B cell (primary cell): ENCODE data around the gene FAM72C. TPM values are rescaled to one million over a fixed set of nuclear protein-coding genes. Genes with fewer than 3 reads are reported as not detected.
"Not testable (repeated sequence)": the region's sequence is repeated elsewhere in the genome, so short reads cannot be mapped to it uniquely, and the experiment has no call there.

ENCODE experiments used
- ATAC-seq: fragments of 200-7000 bp; cut with Tn5 transposase; one replicate; pipeline ENCODE4 v1.10.0; 2021; ENCODE audit warnings: low read depth, mild to moderate bottlenecking, moderate number of reproducible peaks, moderate library complexity
- CTCF ChIA-PET: fragments of 350-600 bp; sonication (Branson Sonifier 250); formaldehyde crosslinking; loops from one replicate; lab custom pipeline; 2021; ENCODE audit warnings: antibody characterized with exemption, inconsistent platforms; lab: Charles Lee
- POLR2A ChIA-PET: fragments of 350-600 bp; sonication (Branson Sonifier 250); formaldehyde crosslinking; loops from one replicate; lab custom pipeline; 2021; ENCODE audit warnings: antibody characterized with exemption; lab: Charles Lee
- DNase-seq: peaks from one replicate; pipeline ENCODE4 v3.0.0; 2013
- H2AFZ ChIP-seq: 2 replicates; pipeline ENCODE4 v1.6.1; 2012; ENCODE audit warnings: mild to moderate bottlenecking, low read depth, low read length; ENCODE audit not compliant: insufficient read depth, poor library complexity, severe bottlenecking
- H3K27ac ChIP-seq, 2 donors: 1 replicate in 1 of 2; 2 replicates in 1 of 2; pipeline ENCODE4 v1.5.1; 2012 to 2013; ENCODE audit warnings: low read length in 2 of 2, mild to moderate bottlenecking in 2 of 2, moderate library complexity in 1 of 2
- H3K27me3 ChIP-seq, 4 experiments: fragments of 200-600 bp in 1 of 4; sonication (generic) in 1 of 4; replicated peaks in 1 of 4; 1 replicate in 2 of 4; 2 replicates in 2 of 4; pipeline versions ENCODE4 v1.6.1 to v1.7.0; 2013 to 2016; ENCODE audit warnings: low read length in 3 of 4, mild to moderate bottlenecking in 2 of 4, mixed read lengths in 1 of 4, moderate library complexity in 1 of 4; ENCODE audit not compliant: insufficient read depth in 4 of 4, control insufficient read depth in 3 of 4; ENCODE audit errors: control extremely low read depth in 1 of 4
- H3K36me3 ChIP-seq, 2 experiments: replicated peaks in 1 of 2; 1 replicate in 1 of 2; 2 replicates in 1 of 2; pipeline versions ENCODE4 v1.6.1 to v1.7.1; 2013; ENCODE audit warnings: low read length in 1 of 2; ENCODE audit not compliant: insufficient read depth in 2 of 2, control insufficient read depth in 1 of 2; ENCODE audit errors: control extremely low read depth in 1 of 2, extremely low read depth in 1 of 2
- H3K4me1 ChIP-seq, 2 donors: fragments of 200-600 bp in 1 of 2; sonication (generic) in 1 of 2; 1 replicate in 1 of 2; 2 replicates in 1 of 2; pipeline versions ENCODE4 v1.5.1 to v1.6.1; 2013 to 2017; ENCODE audit warnings: low read length in 2 of 2; ENCODE audit not compliant: control insufficient read depth in 2 of 2, insufficient read depth in 2 of 2
- H3K4me2 ChIP-seq: replicated peaks from 2 replicates; pipeline ENCODE3; 2012; ENCODE audit warnings: mild to moderate bottlenecking, low read depth, low read length; ENCODE audit not compliant: poor library complexity, severe bottlenecking
- H3K4me3 ChIP-seq, 5 experiments: fragments of 200-600 bp in 1 of 5; sonication (generic) in 1 of 5; 1 replicate in 3 of 5; 2 replicates in 2 of 5; pipeline versions ENCODE4 v1.5.1 to v1.7.0; 2011 to 2016; ENCODE audit warnings: low read length in 4 of 5, mild to moderate bottlenecking in 4 of 5, low read depth in 2 of 5, control low read depth in 1 of 5, moderate library complexity in 1 of 5; ENCODE audit not compliant: insufficient read depth in 1 of 5; ENCODE audit errors: control extremely low read depth in 1 of 5, extremely low read depth in 1 of 5
- H3K79me2 ChIP-seq: fragments of 200-600 bp; sonication (generic); one replicate; pipeline ENCODE4 v1.6.0; 2016; ENCODE audit warnings: low read length; ENCODE audit not compliant: control insufficient read depth, insufficient read depth
- H3K9ac ChIP-seq: fragments of 200-600 bp; sonication (generic); 2 replicates; pipeline ENCODE4 v1.6.1; 2017; ENCODE audit warnings: mild to moderate bottlenecking, low read length, moderate library complexity
- H3K9me3 ChIP-seq, 3 donors: one replicate each; pipeline versions ENCODE4 v1.6.1 to v1.7.1; 2013; ENCODE audit warnings: low read length in 2 of 3; ENCODE audit not compliant: control insufficient read depth in 2 of 3, insufficient read depth in 1 of 3; ENCODE audit errors: control extremely low read depth in 1 of 3
- H4K20me1 ChIP-seq: 2 replicates; pipeline ENCODE4 v1.6.0; 2012; ENCODE audit warnings: mild to moderate bottlenecking, low read length; ENCODE audit not compliant: insufficient read depth, control insufficient read depth, poor library complexity, severe bottlenecking
- H3K27ac Mint-ChIP-seq: one replicate; pipeline ENCODE4 v1.8.0; 2021; ENCODE audit warnings: mixed read lengths
- H3K27me3 Mint-ChIP-seq: one replicate; pipeline ENCODE4 v1.8.0; 2021; ENCODE audit warnings: mixed read lengths
- H3K4me1 Mint-ChIP-seq: one replicate; pipeline ENCODE4 v1.8.0; 2021; ENCODE audit warnings: mixed read lengths
- H3K4me3 Mint-ChIP-seq: one replicate; pipeline ENCODE4 v1.8.0; 2021; ENCODE audit warnings: mixed read lengths
- H3K9me3 Mint-ChIP-seq: one replicate; pipeline ENCODE4 v1.8.0; 2022; ENCODE audit warnings: mixed read lengths; ENCODE audit not compliant: insufficient read depth
- WGBS: methylation state at CpG from one replicate; pipeline ENCODE4 v1.1.5; 2013; ENCODE audit warnings: missing lambda C conversion rate; ENCODE audit not compliant: insufficient coverage; 5-methylcytosine and 5-hydroxymethylcytosine counted together
- intact Hi-C: fragments of 100-400 bp; cut with micrococcal nuclease; formaldehyde crosslinking; loops from one replicate; pipeline ENCODE4 v1.10.0; 2022
- polyA plus RNA-seq: library from polyadenylated mRNA; depleted of rRNA; stranded (reverse); fragments of >200 nt; gene quantifications from 2 replicates; pipeline ENCODE4 v1.2.3, GENCODE V29; 2012
- total RNA-seq, 2 donors: library from RNA; stranded (reverse); fragments of 120-200 nt in 1 of 2; gene quantifications; 1 replicate in 1 of 2; 2 replicates in 1 of 2; pipeline versions ENCODE4 v1.2.3 to v1.2.4, GENCODE V29; 2013 to 2022

FAM72C gene
- total and polyA plus RNA-seq, 2 donors (not counting 1 experiment from before 2014, with no cell fraction given): 0.03 TPM; not detected in 1

GRCh38 chr1:144001077-144001476 lies 29.3 kb upstream of the FAM72C start:
- H3K27me3 ChIP-seq, H3K4me2 ChIP-seq, H3K27ac Mint-ChIP-seq, H3K4me3 ChIP-seq, H3K9ac ChIP-seq, H3K4me1 Mint-ChIP-seq, ATAC-seq, H2AFZ ChIP-seq, H3K9me3 ChIP-seq, DNase-seq, H3K4me3 Mint-ChIP-seq, H3K9me3 Mint-ChIP-seq, H3K4me1 ChIP-seq, H4K20me1 ChIP-seq, H3K36me3 ChIP-seq, POLR2A ChIA-PET, H3K27me3 Mint-ChIP-seq, CTCF ChIA-PET, intact Hi-C loops, H3K79me2 ChIP-seq, H3K27ac ChIP-seq: not testable (repeated sequence)
- WGBS: no CpG with 5 or more reads among the region's 8 CpGs

GRCh38 chr1:143996020-143996419 lies 24.2 kb upstream of the FAM72C start:
- H3K4me3 Mint-ChIP-seq, H3K27ac ChIP-seq, H3K4me3 ChIP-seq, H3K9me3 ChIP-seq, H3K4me2 ChIP-seq, ATAC-seq, CTCF ChIA-PET, POLR2A ChIA-PET, H3K27me3 ChIP-seq, H3K4me1 ChIP-seq, H4K20me1 ChIP-seq, H3K9me3 Mint-ChIP-seq, H3K79me2 ChIP-seq, H3K9ac ChIP-seq, H2AFZ ChIP-seq, H3K36me3 ChIP-seq, DNase-seq, intact Hi-C loops, H3K4me1 Mint-ChIP-seq, H3K27ac Mint-ChIP-seq, H3K27me3 Mint-ChIP-seq: not testable (repeated sequence)
- no CpG with 5 or more reads among the region's 6 CpGs for WGBS

DNA sequence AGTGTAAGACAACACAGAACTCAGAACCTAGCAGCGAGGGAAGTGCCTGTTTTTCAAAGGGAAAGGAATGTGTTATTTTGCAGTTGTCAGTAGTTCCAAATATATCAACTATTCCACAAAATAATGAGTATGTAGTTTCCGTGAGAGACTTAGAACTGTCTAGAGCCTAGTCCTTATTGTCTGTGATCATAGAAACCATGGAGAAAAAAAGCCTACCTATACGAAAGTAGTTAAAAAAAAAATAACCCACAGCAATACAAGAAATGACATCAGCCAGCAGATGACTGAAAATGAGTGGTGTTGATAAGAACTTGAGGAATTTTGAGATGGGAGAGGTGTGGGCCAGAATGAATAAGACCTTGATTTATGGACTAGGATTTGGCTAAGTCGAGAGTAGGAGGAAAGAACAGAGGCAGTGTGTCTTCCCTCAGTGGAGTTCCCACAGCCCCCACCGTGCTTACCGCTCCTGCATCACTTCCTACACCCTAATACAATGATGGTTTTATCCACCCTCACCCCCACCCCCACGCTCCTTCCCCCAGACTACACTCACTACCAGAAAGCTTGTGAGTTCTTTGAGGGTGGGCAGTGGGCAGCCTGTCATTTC lies 21.6 kb upstream of the FAM72C start:
- H3K9me3 ChIP-seq, H2AFZ ChIP-seq, H4K20me1 ChIP-seq, H3K4me2 ChIP-seq, intact Hi-C loops, H3K4me1 ChIP-seq, H3K9ac ChIP-seq, H3K27me3 Mint-ChIP-seq, H3K9me3 Mint-ChIP-seq, ATAC-seq, DNase-seq, H3K27ac Mint-ChIP-seq, H3K4me1 Mint-ChIP-seq, H3K27me3 ChIP-seq, H3K79me2 ChIP-seq, CTCF ChIA-PET, H3K27ac ChIP-seq, POLR2A ChIA-PET, H3K4me3 Mint-ChIP-seq, H3K4me3 ChIP-seq, H3K36me3 ChIP-seq: not testable (repeated sequence)
- WGBS: no CpG with 5 or more reads among the region's 7 CpGs

DNA sequence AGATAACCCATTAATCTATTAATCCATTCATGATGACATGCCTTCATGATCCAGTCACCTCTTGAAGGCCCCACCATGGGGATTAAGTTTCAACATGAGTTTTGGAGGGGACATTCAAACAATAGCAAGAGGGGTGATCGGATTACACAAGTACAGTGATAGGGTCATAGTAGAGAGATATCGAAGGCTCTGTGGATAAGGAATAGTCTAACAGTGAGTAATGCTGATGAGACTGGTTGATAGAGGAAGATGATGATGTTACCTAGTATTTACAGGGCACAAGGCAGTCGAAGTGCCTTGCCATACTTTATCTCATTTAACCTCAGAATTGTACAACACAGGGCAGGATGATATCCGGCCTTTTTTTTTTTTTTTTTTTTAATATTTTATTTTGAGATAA lies 18.9 kb upstream of the FAM72C start:
- H3K79me2 ChIP-seq, H3K9me3 ChIP-seq, H3K9ac ChIP-seq, H3K27ac Mint-ChIP-seq, H3K27ac ChIP-seq, DNase-seq, H2AFZ ChIP-seq, H3K27me3 Mint-ChIP-seq, H3K4me1 ChIP-seq, H3K9me3 Mint-ChIP-seq, POLR2A ChIA-PET, H4K20me1 ChIP-seq, H3K36me3 ChIP-seq, ATAC-seq, CTCF ChIA-PET, H3K4me3 ChIP-seq, H3K4me3 Mint-ChIP-seq, H3K4me1 Mint-ChIP-seq, intact Hi-C loops, H3K4me2 ChIP-seq, H3K27me3 ChIP-seq: not testable (repeated sequence)
- WGBS: no CpG with 5 or more reads among the region's 4 CpGs
